Raji (cell line): ENCODE measurements around the gene ABCB11.
A peak's percentile ranks its signal among the peaks of the same experiment; 100 is the strongest.

ENCODE experiments used
- POLR2A ChIP-seq: IDR thresholded peaks from 2 replicates; pipeline ENCODE4 v1.6.1; 2011; ENCODE audit warnings: low read depth, low read length, control low read depth; ENCODE audit not compliant: insufficient read depth

The ABCB11 gene

DNA sequence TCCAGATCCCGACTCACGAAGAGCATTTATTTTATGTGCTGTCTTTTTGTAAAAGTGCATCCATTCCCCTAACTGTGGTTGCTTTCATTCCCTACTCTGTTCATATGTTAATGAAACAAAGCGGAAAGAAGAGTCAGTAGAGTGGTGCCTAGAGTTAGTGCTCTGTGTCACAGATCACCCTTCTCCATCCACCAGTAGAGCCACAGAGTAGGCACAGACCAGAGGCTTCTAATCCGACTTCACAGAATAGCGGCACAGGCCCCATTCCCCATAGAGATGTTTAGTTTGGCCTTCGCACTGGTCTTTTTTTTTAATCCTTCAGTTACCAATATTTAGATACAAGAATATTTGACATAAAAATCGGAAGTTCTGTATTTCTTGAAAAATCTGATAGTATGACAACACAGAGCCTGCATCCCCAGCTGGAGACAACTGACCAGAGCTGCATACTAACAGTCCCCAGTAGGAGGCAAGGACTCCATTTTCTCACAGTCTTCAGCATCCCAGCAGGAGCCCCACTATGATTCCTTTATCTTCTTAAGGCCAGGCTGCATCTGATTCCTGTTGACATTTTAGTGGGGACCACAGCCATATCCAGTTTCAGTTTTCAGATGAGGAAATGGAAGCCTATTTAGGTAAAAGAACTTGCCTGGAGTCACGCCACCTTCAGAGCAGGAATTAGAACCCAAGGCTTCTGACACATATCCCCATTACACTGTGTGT lies 123.0 kb downstream of the ABCB11 start:
- TF ChIP-seq POLR2A, result no peak

DNA sequence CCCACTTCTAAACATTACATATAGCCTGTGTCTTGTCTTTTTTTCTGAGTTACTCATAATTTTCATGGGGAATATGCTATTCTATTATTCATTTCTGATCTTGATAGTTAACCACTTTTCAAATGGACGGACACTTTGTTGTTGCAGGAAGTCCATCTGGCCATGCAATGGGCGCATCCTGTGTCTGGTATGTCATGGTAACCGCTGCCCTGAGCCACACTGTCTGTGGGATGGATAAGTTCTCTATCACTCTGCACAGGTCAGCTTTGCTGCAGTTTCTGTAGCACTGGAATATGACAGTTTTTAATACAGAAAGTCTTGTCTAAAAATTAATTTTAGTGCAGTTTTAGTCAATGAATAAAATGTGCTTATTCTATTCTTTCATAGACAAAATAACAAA lies 126.8 kb downstream of the ABCB11 start:
- no peak for TF ChIP-seq POLR2A

DNA sequence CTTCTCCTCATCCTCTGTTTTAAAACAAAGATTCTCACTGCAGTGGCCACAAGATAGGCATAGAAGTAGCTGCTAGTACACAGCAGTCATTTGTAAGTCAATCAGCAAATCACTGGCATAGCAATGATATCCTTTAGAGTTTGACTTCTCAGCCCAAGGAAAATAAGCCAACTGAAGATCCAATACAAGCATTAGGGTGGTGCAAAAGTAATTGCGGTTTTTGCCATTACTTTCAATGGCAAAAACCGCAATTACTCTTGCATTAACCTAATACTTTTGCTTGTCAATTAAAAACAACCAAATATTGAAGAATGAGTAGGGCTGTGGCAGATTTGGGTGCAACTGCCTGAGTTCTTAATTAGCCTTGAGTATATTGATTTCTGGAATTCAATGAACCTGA lies 127.2 kb downstream of the ABCB11 start:
- TF ChIP-seq POLR2A, result no peak

DNA sequence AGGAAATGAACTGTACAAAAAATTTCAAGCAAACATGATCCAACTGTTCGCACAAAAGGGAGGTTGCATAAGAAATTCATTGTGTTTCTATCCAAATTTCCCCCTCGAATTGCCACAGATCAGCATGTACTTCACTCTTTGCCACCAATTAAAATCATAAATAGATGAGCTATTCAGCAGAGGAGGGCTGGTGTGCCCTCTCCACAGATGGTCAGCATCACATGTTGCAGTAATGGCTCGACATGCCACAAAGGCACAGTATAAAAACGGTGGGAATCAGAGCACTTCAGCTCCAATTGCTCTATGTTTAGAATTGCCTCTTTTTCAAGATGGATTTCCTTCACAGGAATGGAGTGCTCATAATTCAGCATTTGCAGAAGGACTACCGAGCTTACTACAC lies 130.1 kb downstream of the ABCB11 start, which contains the start of gene G6PC2:
Gene G6PC2, plus strand, starts transcription at position 289 of the 400 bp plus-strand sequence. Its CDS starts 41 bp downstream, at position 330.
- no peak for TF ChIP-seq POLR2A

DNA sequence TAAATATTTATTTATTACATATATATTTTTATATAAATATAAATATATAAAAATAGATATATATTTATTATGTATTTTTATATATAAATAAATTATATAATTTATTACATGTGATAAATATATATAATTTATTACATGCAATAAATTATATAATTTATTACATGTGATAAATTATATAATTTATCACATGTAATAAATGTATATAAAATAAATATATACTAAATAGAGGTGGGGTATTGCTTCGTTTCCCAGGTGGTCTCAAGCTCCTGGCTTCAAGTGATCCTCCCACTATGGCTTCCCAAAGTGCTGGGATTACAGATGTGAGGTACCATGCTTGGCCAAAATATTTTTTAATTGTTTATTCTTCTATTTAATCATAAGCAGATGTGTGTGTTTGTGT lies 133.7 kb downstream of the ABCB11 start:
- no peak for TF ChIP-seq POLR2A

DNA sequence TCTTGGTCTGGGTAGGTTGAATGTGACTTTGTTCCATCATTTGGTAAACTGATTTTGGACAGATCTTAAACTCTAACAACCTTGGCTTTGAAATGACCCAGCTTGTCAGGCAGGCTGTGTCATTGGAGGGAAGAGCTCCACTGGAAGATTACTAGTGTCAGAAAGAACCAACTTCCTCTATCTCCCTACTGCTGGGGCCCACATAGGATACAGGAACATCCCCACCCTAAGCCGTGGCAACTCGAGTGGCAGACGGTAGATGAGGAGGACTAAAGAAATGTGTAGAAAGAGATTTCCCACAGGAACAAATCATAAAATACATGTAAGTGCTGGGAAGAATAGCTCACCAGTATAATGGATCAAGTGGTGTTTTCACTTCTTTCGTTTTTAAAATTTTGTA lies 134.3 kb downstream of the ABCB11 start:
- TF ChIP-seq POLR2A, result no peak

DNA sequence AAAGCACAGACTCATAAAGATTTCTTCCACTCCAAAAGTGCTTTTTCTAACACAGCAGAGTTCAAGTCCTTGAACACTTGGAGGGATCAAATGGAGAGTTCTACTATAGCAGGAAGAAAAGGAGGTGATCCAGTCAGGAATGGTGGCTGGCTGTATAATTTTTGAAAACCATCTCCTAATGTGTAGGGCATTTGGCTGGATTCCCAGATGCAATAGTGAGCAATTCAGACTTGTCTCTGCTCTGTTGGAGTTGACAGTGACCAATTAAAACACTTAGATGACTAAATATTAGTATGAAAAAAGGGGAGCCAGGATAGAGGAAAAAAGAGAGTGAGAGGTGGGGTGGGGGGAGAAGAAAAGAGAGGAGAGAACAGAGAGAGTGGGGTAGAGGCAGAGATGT lies 135.4 kb downstream of the ABCB11 start:
- TF ChIP-seq POLR2A, result no peak

DNA sequence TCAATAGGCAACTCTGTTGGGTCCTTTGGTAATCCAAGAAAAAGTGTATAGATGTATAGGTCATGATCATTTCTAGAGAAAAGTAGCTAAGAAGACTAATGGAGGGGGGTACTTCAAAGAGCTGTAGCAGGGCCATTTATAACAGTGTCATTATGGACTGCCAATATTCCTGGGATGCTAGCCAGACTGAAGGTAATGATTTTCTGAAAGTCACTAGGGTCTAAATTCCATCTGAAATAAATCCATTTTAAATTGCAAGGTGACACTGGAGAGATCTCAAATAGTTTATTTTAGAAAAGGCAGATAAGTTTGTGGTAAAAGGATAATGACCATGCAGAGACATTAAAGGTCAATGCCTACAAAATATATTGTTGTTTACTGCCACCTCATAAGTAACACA lies 136.4 kb downstream of the ABCB11 start:
- no peak for TF ChIP-seq POLR2A

DNA sequence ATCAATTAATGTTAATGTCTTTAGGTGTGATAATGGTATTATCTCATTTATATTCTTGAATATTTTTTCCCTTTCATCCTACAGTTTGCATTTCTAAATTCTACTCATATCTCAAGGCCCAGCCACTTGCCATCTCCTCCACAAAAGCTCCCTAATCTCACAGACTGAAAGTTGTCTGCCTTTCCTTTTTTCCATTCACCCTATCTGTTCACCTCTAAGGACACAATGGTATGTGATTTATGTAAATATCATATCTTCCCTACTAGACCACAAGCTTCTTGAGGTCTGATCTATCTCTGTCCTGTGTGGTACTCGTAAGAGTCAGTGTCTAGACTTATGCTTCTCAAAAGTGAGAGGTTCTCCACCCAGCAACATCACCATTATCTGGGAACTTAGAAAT lies 137.0 kb downstream of the ABCB11 start:
- TF ChIP-seq POLR2A, result no peak

DNA sequence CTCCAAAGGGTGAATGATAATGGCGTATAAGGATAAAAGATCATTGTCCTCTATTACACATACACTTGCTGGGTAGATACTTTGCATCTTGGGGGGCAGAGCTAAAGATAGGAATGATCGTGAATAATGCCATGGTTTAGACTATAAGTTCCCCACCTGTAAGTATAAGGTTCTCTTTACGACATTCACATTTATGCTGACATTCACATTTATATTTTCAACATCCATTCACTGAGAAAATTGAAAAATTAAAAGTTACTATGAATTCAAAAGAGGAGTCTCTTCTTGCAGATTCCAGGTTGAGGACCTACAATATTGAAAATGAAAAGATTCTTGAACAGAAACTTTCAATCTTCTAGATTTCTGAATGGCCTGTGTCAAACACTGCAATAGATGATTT lies 138.8 kb downstream of the ABCB11 start:
- no peak for TF ChIP-seq POLR2A

DNA sequence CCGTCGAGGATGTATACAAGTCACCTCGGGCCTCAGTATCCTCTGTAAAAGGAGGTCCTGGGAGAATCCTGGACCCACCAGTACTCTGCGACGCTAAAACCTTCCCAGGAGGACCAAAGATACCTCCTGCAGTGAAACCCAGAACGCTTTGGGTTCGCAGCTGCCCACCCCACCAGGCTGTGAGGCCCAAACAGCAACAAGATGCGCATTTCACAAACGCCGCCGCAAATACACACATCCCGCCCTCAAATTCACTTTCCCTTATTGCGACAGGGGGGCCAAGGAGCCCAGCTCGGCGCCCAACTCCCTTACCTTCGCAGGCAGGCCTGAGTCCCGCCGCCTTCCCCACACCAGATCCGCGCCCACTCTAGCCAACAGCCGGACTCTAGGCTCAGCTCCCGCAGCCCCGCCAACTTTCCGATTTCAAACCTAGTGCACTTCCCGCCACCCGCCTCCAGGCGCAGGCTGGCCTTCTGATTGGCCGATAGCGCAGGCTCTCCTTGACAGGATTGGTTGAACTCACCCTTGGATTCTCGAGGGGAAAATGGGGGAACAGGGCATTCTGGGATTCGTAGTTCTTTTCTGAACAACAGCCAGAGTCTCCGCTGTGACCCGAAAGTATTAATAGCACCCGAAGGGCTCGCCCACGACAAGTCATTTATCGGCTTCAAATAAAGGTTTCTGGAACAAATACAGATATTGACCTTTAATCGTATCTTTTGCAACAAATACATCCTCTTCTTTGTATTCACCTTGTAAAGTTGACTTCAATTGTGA lies 140.9 kb downstream of the ABCB11 start, which contains the start of gene SPC25:
Gene SPC25, minus strand, starts transcription at position 425 of the 777 bp plus-strand sequence. CDS start 911 bp downstream, outside the sequence.
- TF ChIP-seq POLR2A, result peak; percentile 74

DNA sequence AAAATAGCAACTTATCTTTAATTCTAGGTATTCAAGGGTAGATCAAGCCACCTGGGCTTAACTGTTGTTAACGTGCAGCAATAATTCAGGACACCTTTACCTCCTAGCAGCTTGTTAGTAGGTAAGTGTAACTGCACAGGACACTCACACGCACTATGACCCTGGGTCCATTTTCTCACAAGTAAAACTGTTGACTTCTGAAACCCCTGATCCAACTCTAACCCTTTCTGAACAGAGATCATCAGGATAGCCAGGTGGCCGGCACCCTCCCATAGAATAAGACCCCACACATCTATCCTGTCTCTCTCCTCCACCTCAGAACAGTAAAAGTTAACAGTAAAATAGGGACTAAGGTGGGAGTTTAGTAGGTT lies 141.5 kb downstream of the ABCB11 start:
- TF ChIP-seq POLR2A, result no peak

DNA sequence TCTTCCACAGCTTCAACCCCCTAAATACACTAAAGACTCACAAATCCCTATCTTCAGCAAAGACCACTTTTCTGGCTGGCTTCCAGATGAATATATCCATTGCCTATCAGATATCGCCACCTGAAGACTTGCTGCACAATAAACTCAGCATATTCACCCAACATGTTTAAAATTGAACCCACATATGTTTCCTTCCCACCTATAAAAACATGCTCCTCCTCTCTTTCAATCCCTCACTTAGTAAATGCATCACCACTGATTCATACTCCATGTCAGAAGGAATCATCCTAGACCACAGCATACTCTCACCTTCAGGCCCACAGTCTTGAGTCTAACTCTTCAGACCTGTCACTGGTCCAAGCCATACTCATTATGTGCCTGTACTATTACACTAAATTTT lies 146.1 kb downstream of the ABCB11 start:
- no peak for TF ChIP-seq POLR2A

DNA sequence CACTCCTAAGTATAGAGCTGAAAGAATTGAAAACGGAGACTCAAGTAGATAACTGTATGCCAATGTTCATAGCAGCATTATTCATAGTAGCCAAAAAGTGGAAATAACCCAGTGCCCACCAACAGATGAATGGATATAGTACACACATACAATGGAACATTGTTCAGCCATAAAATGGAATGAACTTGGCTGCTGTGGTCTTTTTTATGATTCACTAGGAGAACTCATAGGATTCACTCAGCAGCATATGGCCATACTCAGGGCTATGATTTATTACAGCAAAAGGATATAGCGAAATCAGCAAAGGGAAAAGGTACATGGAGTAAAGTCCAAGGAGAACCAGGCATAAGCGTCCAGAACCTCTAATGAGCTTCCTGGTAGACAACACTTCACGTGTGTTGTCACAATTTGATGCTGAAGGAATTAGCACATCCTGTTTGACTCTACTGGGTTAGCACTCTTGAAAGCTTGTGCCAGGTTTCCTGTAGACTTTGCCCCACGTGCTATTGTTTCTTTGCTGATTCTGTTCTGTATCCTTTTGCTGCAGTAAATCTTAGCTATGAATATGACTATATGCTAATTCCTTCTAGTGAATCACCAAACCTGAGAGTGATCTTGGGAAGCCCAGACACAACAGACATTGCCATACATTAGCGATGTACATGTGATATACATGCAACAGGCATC lies 156.6 kb downstream of the ABCB11 start:
- TF ChIP-seq POLR2A, result no peak
